ENCODE results near the gene TPT1.
"Not testable (repeated sequence)": the region's sequence is repeated elsewhere in the genome, so short reads cannot be mapped to it uniquely, and the experiment has no call there.

The TPT1 gene

DNA sequence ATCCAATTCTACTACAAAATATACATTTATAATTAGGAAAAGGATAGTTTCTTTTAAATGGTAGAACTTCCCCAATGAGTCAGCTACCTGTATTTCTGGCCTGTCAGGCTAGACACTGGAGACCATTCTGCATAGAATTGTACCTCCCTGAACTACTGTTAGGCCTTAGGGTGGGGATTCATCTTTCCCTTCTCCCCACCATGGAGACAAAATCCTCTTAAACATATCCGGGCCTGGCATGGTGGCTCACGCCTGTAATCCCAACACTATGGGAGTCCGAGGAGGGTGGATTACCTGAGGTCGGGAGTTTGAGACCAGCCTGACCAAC is 24.5 kb upstream of the TPT1 start:
- no peak for DNase-seq

DNA sequence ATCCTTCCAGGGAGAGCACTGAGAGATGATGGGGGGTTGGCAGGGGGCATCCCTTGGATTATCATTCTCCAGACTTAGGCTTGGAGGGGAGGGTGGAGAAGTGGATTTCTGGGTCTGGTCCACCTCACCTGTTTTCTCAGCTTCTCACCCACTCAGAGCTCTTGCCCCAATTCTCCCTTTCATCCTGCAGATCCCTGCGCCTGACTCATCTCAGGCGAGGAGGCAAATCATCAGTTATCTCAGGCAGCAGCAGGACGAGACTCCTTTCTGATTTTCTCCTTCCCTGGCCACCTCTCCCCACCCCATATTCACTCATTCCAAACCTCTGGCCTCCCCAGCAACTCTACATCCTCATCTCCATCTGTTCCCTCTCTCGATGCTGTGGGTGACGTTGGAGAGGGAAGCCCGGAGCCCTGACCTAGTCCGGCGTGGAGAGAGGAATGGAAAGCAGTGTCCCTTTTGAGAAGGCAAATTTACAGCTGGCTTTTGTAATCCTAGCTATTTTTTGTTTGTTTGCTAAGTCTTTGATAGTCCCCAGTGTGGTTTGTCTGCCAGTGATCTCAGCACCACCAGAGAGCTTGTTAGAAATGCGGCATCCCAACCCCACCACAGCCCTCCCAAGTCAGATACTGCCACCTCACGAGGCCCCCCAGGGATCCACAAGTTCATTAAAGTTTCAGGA is 24.0 kb upstream of the TPT1 start:
- DNase-seq = no peak

DNA sequence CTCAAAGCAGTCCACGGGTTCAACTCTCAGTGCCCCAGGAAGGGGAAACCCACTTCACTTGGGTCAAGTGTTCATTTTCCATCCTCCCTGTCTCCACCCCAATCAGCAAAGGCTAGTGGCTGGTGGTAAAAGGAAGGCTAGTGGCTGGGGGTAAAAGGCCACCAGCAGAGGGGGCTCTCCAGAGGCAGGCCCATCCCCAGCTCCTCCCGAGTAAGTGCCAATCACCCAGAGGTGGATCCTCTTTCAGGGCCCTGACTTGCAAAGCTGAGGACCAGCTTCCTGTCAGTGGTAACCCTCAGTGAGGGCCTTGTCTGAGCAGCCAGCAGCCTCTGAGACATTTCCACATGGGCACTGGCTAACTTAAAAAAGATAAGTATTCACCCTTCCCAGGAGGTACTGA is 22.0 kb upstream of the TPT1 start:
- DNase-seq = peak; percentile 56

DNA sequence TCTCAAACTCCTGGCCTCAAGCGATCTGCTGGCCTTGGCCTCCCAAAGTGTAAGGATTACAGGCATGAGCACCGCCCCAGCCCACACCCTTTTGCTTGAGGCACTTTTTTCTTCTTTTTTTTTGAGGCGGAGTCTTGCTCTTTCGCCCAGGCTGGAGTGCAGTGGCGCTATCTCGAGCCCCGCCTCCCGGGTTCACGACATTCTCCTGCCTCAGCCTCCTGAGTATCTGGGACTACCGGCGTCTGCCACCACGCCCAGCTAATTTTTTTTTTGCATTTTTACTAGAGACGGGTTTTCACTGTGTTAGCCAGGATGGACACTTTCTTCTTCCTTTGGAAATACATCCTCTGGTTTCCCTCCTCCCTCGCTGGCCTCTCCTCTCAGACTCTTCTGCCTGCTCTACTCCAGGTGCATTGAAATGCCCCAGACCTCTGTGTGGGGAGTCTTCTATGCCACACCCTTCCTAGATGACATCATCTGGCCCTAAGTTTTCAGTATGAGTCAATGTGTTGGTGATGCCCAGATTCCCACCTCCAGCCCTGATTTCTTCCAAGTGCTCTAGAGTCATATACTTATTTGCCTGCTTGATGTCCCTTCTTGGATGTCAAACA is 20.7 kb upstream of the TPT1 start:
- no peak for DNase-seq

DNA sequence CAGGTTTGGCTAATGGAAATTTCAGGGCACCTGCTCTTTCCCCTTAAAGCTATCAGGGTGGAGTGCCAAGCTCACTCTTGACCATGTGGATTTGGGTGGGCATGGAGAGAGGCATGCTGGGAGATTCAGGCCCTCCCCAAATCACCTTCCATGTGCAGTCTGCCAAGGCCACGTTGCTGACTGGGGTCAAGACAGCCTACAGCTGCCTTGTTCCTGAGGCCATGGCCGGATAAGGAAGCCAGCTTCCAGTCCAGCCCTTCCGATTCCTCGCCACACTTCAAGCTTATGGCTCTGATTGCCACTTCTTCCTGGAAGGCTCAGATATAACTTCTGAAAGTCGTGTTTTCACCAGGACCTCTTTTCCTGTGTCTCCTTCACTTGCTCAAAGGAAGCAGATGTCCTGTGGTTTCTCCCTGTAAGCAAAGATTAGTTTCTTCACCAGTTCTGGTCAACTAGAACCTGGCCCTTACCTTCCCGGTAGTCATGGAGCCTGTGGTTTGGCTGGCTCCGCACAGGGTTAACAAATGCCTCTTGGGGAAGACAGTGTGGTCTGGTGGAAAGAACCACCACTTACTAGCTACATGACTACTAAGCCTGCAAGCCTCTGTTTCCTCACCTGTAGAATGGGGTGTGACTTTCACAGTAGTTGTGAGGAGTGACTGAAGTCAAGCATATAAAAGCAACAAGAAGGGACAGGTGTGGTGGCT is 16.1 kb upstream of the TPT1 start:
- no peak for DNase-seq

DNA sequence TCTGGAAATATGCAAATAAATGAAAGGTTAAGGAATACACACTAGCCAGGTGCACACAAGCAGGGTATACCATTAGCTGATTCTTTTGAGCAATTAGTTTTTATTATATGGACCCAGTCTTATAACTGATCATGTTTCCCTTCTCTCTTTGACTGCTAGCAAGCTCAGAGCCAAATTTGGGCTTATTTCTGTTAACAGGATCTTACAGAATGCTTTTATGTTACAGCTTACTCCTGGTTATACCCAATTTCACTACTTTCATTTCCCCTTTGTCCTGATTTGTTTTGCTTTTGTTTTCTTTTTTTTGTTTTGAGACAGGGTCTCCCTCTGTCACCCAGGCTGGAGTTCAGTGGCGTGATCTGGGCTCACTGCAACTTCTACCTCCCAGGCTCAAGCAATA is 12.9 kb upstream of the TPT1 start:
- no peak for DNase-seq

DNA sequence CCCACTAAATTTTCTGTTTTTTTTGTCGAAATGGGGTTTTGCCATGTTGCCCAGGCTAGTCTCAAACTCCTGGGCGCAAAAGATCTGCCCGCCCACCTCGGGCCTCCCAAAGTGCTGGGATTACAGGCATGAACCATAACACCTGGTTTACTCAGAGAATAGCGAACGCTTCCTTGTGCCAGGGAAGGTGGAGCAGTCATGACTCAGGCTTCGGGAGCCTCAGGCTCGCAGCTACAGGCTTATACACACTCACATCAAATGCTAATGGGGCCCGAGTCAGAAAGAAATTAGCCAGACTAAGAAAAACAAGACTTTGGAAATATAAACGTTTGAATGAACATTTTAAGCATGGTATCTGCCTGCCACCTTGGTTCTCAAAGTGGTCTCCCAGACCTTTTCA is 11.0 kb upstream of the TPT1 start:
- no peak for DNase-seq

DNA sequence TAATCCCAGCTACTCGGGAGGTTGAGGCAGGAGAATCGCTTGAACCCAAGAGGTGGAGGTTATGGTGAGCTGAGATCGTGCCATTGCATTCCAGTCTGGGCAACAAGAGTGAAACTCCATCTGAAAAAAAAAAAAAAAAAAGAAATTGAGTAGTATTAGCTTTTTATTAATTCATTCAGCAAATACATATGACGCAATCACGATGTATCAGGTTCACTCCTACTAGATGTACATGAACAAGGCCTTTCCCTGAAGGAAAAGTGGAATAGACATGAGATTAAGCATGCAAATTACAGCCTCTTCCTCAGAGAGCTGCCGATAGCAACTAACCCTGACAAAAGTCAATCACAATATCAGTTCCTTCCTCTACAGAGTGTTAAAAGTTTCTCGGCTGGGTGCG is 9.2 kb upstream of the TPT1 start:
- no peak for DNase-seq

DNA sequence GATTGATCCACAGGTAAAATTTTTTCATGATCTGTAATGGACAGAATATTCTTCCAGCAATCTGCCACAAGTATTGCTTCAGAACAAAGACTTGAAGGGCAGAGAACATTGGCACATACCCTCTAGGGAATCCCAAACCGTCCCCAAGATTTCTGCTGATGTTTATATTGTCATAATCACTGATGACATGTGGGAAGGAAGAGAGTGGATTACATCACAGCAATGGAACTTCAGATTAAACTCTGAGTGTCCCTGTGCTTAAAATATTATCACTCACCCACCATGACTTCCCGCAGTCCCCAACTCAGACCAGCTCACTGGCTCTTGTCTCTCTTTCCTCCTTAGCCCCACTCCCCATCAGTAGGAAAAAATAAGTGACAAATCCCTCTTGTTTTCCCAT is 8.5 kb upstream of the TPT1 start:
- no peak for DNase-seq

DNA sequence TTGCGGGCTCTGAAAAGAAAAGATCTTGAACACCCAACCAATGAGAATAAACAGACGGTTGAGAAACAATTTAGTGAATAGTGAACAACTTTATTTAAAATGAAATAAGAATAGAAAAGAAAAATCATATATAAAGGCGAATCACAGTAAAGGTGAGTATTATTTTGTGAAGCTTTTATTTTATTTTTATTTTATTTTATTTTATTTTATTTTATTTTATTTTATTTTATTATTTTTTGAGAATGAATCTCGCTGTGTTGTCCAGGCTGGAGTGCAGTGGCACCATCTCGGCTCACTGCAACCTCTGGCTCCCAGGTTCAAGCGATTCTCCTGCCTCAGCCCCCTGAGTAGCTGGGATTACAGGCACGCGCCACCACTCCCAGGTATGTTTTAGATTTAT is 3.1 kb upstream of the TPT1 start:
- not testable (repeated sequence) for DNase-seq

DNA sequence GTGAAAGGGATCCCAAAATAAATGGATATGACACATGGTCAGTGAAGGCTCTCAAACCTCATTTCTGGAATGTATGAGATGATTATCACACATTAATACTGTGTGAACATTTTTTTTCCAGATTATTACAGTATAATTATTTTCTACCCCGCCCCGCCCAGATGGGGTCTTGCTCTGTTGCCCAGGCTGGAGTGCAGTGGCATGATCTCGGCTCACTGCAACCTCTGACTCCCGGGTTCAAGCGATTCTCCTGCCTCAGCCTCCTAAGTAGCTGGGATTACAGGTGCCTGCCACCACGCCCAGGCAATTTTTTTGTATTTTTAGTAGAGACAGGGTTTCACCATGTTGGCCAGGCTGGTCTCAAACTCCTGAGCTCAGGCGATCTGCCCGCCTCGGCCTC is 2.1 kb upstream of the TPT1 start:
- not testable (repeated sequence) for DNase-seq

DNA sequence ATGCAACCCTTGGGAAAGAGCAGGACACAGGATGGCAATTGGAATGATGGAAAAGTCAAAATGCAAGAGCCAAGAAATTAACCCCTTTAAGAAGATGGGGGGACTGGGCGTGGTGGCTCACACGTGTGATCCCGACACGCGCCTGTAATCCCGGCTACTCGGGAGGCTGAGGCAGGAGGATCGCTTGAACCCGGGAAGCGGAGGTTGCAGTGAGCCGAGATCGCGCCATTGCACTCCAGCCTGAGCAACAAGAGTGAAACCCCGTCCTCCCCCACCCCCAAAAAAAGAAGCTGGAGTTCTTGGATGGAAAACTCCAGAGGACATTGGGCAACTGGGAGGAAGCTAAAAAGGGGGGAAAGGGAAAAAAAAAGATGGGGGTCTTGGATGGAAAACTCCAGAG is 1.7 kb upstream of the TPT1 start:
- DNase-seq = not testable (repeated sequence)

DNA sequence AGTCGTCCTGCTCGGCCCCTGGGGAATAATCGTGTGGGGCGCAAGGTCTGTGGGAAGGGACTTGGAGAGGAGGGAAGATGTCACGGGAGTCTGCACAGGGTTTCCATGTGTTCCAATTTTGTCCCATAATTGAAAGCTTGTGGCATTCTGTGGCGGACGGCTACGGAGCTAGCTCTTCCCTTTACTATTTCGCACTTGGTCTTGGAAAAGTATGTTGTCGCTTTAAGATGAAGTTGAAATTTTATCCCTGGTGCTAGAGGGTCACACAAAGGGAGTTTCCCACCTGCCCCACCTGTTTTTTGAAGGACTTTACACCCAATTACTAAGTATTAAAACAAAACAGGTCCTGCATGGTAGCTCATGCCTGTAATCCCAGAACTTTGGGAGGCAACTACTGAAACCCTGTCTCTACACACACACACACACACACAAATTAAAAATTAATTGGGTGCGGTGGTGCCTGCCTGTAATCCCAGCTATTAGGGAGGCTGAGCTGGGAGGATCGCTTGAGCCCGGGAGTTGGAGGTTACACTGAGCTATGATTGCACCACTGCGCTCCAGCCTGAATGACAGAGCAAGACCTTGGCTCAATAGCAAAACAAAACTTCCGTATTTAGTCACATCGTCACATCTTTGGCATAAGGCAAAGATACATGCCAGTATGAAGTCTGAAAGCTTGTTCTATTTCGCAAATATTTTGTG is 967 bp upstream of the TPT1 start:
- no peak for DNase-seq

DNA sequence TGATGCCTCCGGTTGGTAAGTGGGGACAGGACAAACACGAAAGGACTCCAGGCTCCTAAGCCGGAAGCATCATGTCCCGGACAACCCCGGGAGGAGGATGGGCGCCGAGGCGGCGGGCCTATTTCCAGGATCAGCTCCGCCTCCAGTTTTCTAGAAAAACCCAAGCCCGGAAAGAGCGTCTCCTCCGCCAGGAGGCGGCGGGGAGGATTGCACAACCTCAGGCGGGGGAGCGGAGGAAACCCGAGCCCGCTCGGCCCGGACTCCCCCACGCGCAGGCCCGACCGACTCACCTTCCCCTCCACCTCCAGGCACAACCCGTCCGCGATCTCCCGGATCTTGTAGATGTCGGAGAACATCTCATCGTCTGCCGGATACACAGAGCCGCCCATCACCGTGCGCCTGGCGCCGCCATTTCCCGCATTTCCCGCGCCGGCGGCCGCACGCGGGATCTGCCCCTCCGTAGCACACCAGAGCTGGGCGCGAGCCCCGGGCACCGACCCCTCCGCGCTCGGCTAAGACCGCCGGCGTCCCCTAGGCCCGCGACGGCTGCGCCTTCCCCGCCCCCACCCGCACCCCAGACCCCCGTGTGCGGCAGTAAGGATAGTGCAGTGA is 455 bp downstream of the TPT1 start:
- peak; percentile 92 for DNase-seq

DNA sequence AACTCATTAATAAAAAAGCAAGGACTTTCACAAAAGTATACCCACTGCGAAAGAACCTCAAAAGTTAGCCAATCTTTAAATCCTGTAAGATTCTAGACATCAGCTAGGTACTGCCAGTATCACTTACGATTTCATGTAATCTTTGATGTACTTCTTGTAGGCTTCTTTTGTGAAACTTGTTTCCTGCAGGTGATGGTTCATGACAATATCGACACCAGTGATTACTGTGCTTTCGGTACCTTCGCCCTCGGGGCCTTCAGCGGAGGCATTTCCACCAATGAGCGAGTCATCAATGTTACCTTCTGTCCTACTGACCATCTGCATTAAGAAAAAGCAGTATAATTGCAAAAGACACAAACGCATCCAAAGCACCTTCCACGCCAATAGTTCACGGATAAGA is 1.1 kb downstream of the TPT1 start:
- no peak for DNase-seq

DNA sequence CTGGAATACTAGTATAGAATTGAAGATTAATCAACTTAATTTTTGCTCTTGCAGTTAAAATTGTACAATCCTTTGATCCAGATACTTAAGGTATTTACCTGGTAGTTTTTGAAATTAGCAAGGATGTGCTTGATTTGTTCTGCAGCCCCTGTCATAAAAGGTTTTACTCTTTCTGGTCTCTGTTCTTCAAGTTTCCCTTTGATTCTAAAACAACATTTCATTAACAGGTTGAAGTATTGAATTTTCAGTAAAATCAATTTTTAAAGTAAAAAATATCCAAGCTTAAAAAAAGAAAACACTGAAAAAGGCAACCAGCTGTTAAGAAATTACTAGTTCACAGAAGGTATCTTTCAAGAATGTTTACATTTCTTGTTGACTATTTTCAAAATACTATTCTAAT is 1.6 kb downstream of the TPT1 start:
- no peak for DNase-seq

DNA sequence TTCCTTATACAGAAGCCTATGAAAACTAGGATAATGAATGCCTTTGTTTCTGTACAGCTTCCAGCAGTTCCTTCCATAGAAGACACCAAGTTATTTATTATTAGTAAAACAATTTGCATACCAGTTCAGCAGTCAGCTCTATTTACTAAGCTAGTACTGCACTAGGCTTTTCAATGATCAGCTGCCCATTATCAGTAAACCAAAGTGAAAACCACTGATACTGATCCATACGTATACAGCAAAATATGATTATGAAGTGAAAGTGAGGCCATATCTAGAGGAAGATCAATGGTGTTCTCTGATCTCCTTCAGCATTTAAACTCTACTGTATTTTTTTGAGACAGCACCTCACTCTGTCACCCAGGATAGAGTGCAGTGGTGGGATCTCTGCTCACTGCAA is 3.2 kb downstream of the TPT1 start:
- DNase-seq = no peak

DNA sequence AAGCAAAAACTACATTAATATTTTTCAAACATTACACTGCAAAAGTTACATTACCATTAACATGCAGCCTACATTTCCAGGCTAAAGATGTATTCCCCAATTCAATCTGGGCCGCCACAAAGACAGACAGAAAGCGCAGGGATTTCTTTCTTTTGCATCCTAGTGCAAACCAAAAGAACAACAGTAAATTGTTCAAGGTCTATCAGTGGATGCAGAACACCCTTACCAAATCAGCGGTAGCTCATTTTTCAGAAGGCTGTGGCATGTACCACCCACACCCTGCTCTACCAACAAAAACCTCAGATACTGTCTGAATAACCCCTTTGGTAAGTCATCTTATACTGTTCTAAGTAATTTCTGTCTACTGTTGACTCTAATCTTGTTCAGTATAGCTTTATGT is 3.6 kb downstream of the TPT1 start:
- no peak for DNase-seq

DNA sequence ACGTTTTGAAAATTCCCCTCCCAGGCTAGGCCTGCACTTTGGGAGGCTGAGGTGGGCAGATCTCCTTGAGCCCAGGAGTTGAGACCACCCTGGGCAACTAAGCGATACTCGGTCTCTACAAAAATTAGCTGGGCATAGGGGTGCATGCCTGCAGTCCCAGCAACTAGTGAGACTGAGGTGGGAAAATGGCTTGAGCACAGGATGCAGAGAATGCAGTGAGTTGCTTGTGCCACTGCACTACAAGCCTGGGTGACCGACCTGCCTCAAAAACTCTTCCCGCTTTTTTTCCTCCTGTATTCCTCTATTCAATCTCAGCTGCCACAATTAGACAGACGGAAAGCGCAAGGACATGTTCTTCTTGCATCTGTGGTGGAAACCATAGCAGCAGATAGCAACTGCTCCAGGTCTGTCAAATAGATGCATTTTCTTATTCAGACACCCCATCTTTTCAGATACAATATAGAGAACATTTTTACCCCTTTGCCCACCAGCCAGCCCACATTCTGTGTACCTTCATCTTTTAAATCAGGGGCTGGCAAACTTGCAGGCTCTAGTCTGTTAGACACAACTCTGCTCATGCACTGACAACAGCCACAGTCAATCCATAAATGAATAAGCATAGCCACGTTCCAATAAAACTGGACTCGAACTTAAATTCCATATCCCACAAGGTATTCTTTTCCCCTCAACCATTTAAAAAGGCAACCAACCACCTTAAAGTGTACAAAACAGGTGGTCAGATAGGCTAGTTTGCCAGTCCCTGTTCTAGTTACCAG is 4.8 kb downstream of the TPT1 start:
- DNase-seq = no peak

DNA sequence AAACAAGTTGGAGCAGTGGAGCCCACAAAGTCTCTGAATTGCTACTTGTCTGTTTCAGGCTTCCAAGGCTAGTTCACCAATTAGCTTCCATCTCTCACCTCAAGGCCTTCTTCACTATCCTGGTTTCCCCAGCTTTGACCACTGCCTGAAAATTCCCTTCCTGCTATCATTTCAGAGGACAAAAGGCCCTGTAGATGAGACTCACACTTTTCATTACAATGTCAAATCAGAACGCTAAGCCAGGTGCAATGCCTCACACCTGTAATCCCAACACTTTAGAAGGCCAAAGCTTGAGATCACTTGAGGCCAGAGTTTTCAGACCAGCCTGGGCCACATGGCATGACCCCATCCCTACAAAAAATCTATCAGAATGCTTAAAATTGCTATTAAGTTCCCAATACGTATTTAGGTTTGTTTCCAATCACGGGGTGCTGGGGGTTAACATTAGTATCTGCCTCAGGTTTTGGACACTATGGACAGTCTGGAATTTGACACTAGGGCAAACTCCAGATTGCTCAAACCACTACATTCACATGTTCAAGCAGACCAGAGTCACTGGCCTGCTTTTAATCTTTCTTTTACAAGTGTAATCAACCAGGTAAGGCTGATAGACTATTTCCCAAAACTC is 5.5 kb downstream of the TPT1 start:
- no peak for DNase-seq

DNA sequence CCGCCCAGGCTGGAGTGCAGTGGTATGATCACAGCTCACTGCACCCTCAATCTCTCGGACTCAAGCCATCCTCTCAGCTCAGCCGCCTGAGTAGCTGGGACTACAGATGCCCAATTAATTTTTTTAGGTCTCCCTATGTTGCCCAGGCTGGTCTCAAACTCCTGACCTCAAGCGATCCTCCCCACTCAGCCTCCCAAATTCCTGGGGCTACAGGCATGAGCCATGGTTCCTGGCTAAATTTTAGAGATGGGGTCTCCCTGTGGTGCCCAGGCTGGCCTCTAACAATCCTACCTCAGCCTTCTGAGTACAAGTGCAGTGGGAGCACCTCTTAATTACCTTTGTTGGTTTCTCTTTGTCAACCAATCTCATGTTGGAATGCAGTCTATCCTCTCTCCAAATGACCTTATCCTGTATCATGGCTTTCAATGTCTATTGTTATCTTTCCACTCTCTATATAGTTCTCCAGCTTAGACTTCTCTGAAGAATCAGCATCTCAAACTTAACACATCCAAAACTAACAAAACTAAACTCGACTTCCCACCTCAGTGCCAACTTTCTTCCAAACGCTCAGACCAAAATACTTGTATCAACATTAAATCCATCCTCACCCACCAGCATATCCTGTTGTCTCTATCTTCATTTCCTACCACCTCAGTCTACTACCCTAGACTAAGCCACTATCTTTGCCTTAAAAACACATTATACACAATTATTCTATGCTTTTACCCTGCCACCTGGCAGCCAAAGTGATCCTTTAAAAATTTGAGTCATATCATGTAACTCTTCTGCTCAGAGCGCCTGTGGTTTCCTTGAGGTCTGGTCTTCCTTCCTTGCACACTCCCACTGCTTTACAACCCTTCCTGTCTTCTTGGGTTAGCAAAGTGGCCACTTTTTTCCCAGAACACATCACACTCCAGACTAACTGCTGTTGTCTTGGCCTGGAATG is 6.7 kb downstream of the TPT1 start:
- no peak for DNase-seq
